ENCODE measurements around the gene NTNG2.

The NTNG2 gene

GRCh38 chr9:132147331-132147730, 14.5 kb upstream of the NTNG2 start:
- DNase-seq: peak; percentile 17

DNA sequence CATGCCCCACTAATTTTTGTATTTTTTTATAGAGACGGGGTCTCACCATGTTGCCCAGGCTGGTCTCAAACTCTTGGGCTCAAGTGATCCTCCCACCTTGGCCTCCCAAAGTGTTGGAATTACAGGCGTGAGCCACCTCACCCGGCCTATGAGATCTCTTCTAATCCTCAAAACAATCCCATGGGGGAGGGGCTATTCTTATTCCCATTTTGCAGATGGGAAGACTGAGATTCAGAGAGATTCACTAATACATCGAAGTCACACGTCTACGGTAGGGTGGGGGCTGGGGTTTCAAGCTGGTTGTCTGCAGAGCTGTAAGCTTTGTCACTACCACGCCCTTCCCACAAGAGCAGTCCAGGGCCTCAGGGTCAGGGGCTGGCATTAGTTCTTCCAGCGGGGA, 14.0 kb upstream of the NTNG2 start:
- no peak for DNase-seq

DNA sequence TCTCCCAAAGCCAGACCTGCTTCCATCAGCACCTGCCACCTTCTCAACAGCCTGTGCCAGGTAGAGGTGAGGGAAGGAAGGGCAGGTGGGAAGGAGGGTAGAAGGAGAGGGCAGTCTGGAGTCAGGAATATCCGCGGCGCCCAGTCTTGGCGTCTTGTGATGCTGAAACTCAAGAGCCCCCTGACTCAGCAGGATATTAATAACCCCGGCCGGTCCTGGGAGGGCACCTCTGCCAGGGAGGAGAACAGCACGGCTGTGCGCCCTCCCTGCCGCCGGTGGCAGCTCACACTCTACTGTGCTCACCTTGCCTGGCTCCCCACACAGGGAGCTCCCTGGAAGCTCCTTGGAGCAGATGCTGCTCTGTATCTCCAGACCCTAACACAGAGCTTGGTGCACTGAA, 11.6 kb upstream of the NTNG2 start:
- no peak for DNase-seq

DNA sequence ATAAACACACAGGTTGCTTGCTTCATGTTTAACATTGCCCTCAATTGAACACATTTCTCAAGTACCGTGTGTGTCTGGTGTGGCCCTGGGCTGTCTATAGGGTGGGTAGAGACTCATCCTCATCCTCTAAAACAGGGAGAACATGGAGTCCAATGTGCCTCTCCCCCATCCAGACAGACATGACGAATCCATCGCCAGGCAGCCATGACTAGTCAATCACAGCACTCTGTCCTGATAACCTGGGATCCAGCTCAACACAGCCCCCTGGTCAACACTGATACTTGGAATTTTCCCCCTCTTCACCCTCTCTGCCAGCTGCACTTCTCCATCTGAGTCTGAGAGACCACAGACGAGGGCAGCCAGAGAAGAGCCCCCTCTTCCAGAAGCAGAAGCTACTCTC, 10.7 kb upstream of the NTNG2 start:
- DNase-seq: no peak

DNA sequence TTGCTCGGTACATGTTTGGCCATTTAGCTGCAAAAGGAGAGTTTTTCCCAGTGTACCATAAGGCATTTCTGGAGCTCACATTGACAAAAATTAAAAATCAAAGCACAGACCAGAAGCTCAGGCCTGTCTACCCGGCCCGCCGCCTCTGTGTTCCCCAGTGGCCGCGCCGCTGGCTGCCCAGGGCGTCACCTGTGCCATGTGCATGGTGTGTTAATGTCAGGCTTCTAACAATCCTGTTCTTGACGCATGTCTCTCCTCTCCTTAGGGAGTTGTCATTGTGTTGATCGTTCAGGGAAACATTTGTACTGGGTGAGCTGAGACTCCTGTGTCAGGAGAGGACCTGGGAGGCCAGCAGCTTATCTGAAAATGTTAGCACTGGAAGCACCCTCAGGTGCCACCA, 9.6 kb upstream of the NTNG2 start:
- DNase-seq: no peak

DNA sequence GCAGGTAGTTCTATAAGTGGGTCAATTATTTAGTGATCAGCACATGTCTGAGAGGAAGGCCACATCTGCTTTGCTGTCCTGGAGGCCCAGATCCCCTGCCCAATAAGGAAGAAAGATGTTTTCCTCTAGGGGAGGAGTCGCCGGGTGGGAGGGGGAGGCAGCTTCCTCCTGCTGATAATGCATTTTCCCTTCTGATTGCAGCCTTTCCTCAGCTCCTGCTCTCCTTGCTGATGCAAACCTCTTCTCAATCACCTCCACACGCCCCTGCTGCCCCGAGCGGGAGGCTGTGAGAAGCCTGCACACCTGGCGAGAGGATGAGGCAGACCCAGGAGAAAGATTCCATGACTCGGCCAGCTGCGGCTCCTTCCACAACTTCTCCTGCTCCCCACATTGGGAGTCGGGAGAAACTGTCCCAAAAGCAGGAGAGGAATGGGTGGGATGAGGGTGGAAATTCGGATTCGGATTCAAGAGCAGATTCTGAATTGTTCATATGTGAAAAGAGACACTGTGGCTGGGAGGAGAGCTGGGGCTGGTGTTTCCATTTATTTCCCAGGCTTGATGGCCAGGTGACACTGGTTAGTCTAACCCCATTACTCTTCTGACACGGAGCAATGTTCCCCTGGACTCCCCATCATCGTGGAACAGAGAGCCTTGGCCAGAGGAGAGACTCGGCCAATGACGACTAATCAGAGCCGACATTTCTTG, 6.8 kb upstream of the NTNG2 start:
- DNase-seq: no peak

- DNase-seq: no peak
Measured at GRCh38 chr9:132155568-132155895, 6.3 kb upstream of the NTNG2 start.

GRCh38 chr9:132156262-132156661, 5.6 kb upstream of the NTNG2 start:
- DNase-seq: no peak

GRCh38 chr9:132157347-132158116, 4.3 kb upstream of the NTNG2 start:
- DNase-seq: no peak

GRCh38 chr9:132160802-132161742, 786 bp upstream of the NTNG2 start:
- DNase-seq: peak; percentile 71

GRCh38 chr9:132162764-132163456, 1.1 kb downstream of the NTNG2 start:
- peak; percentile 12 for DNase-seq

DNA sequence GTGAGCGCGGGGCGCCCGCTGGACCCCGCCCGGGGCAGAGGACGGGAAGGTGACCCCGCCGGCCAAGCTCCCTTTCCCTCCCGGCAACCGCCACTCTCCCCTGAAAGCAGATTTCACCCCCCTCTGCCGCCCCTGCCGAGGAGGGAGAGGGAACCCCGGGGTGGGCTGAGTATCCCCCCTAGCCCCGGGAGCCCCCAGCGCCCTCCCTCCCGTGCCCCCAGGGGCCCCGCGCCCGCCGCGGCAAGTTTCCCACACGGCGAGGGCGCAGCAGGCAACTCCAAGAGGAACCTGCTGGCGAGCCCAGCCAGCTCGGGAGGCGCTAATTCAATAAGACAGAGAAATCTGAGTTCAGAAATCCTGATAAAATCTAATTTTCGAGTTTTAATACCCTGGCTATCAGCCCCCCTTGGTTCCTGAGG, 1.6 kb downstream of the NTNG2 start:
- no peak for DNase-seq

GRCh38 chr9:132163876-132164603, 2.2 kb downstream of the NTNG2 start:
- DNase-seq: no peak

- no peak for DNase-seq
Measured at GRCh38 chr9:132164604-132165362, 2.9 kb downstream of the NTNG2 start.

DNA sequence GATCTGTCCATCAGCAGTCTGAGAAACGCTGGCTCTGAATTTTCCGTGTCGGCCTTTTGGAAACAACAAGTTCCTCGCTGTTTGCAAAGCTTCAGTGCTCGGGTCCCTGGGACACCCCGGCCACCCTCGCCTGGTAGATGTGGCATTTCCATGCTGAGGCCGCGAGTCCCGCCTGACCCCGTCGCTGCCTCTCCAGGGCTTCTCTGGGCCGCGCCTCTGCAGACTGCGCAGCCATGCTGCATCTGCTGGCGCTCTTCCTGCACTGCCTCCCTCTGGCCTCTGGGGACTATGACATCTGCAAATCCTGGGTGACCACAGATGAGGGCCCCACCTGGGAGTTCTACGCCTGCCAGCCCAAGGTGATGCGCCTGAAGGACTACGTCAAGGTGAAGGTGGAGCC, 4.7 kb downstream of the NTNG2 start:
- DNase-seq: peak; percentile 37

DNA sequence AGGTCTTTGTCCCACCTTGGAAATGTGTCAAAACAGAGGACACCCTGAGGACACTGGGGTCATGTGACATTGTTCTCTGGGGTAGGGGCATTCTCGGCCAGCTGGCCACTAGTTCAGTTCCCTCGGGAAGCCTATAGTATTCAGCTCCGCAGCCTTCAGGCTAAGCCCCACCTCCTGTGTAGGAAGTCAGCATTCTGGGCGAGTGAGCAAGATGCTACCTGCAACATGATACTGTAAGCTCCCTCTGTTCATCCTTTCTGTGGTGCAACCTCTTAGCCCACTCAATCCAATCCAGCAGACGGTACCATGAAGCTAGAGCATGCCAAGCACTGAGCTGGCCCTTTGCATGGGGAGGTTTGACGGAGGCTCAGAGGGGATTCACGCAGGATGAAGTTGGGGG, 5.3 kb downstream of the NTNG2 start:
- no peak for DNase-seq

DNA sequence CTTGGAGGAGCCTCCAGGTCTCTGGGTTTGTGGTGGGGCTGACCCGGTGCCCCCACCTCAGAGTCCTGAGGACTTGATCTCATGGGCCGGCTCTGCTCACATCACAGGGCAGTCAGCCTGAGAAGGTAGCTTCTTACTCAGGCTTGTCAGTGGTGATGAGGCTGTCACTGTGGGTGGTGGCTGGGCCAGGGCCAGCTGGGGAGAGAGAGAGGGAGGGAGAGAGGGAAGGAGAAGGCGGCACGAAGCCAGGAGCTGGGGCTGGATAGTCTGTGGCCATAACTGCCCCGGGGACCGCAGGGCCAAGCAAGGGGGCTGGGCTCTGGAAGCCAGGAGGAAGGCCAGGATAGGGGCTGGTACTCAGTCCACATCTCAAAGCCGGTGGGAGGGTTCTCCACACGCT, 6.5 kb downstream of the NTNG2 start:
- no peak for DNase-seq

GRCh38 chr9:132168851-132169250, 7.0 kb downstream of the NTNG2 start:
- no peak for DNase-seq

DNA sequence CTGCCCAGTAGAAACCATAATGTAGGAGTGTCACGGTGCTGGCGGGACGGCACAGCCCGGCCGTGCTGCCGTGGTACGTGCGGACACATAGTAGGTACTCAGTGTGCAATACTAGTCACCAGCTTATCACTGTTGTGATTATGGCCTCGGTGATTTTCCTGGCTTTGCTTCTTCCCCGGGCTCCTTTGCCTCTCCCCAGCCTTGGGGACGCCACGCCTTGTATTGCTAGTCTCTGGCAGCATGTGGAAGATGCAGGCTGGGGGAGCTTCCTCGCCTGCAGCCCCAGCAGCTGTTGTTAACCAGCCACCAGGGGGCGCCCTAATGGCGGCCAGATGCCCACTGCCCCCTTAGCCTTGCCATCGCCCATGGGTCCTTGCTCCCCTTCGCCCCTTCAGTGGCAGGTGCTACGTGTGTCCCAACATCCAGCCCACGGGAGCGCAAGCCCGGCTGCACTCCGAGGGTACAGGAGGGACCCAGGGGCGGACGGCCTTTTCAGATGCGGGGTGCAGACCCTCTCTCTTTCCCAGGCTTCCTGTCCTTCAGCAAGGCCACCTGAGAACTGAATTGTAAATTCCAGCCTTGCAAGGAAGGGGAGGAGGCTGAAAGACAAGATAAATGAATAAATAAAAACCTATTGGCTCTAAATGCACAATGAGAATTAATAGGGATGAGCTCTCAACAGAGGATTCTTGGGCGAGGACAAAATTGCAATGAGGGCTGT, 8.0 kb downstream of the NTNG2 start:
- peak; percentile 72 for DNase-seq

GRCh38 chr9:132171702-132172101, 9.8 kb downstream of the NTNG2 start:
- no peak for DNase-seq

GRCh38 chr9:132172185-132172584, 10.3 kb downstream of the NTNG2 start:
- no peak for DNase-seq

All from stimulated activated CD4-positive, alpha-beta T cell treated with anti-CD3 and anti-CD28 coated beads, Interleukin-15, amount 100 ng/mL, for 24 hours (primary cell).